Keratinocyte (primary cell): ENCODE data around the gene RAB11FIP2. TPM values are rescaled to one million over a fixed set of nuclear protein-coding genes. Genes with fewer than 3 reads are reported as not detected.

ENCODE experiments used
- DNase-seq: peaks from one replicate; pipeline ENCODE4 v3.0.0-alpha.2; 2011; ENCODE audit warnings: low read depth, missing footprints, low spot score
- FAIRE-seq: peaks from 2 replicates; lab custom pipeline; 2011; peaks lifted over from hg19 to GRCh38; lab: Jason Lieb, UNC
- H2AFZ ChIP-seq: 2 replicates; pipeline ENCODE4 v1.6.0; 2012; ENCODE audit warnings: low read length, control low read depth, inconsistent platforms; ENCODE audit not compliant: control insufficient read depth
- H3K27ac ChIP-seq: 2 replicates; pipeline ENCODE4 v1.5.1; 2011; ENCODE audit warnings: low read length; ENCODE audit not compliant: control insufficient read depth, insufficient read depth
- H3K27me3 ChIP-seq: 3 replicates; pipeline ENCODE4 v1.6.0; 2011; ENCODE audit warnings: low read length; ENCODE audit not compliant: control insufficient read depth, insufficient read depth; ENCODE audit errors: extremely low read depth
- H3K36me3 ChIP-seq, 2 experiments: 2 replicates in 1 of 2; 3 replicates in 1 of 2; pipeline ENCODE4 v1.5.1; 2011; ENCODE audit warnings: low read length in 2 of 2, mild to moderate bottlenecking in 1 of 2; ENCODE audit not compliant: control insufficient read depth in 2 of 2, insufficient read depth in 2 of 2; ENCODE audit errors: extremely low read depth in 1 of 2
- H3K4me1 ChIP-seq: 3 replicates; pipeline ENCODE4 v1.5.1; 2011; ENCODE audit warnings: low read length; ENCODE audit not compliant: control insufficient read depth, insufficient read depth; ENCODE audit errors: extremely low read depth
- H3K4me2 ChIP-seq: 3 replicates; pipeline ENCODE4 v1.6.0; 2011; ENCODE audit warnings: low read depth, low read length; ENCODE audit not compliant: control insufficient read depth, insufficient read depth; ENCODE audit errors: extremely low read depth
- H3K4me3 ChIP-seq, 3 experiments: fragments of 200-600 bp in 1 of 3; sonication (generic) in 1 of 3; 2 replicates in 2 of 3; 3 replicates in 1 of 3; pipeline ENCODE4 v1.5.1; 2011 to 2016; ENCODE audit warnings: low read length in 3 of 3, mild to moderate bottlenecking in 3 of 3, control low read depth in 2 of 3, inconsistent platforms in 1 of 3, low read depth in 1 of 3, mixed read lengths in 1 of 3, mixed run types in 1 of 3, moderate library complexity in 1 of 3; ENCODE audit not compliant: control insufficient read depth in 2 of 3, insufficient read depth in 2 of 3; ENCODE audit errors: extremely low read depth in 1 of 3
- H3K79me2 ChIP-seq: 2 replicates; pipeline ENCODE4 v1.6.0; 2012; ENCODE audit warnings: low read length; ENCODE audit not compliant: control insufficient read depth, insufficient read depth
- H3K9ac ChIP-seq: 3 replicates; pipeline ENCODE4 v1.6.0; 2011; ENCODE audit warnings: low read length; ENCODE audit not compliant: control insufficient read depth, insufficient read depth; ENCODE audit errors: extremely low read depth
- H3K9me1 ChIP-seq: 3 replicates; pipeline ENCODE4 v1.6.0; 2011; ENCODE audit warnings: low read length; ENCODE audit not compliant: control insufficient read depth, insufficient read depth; ENCODE audit errors: extremely low read depth
- H3K9me3 ChIP-seq: 2 replicates; pipeline ENCODE4 v1.5.1; 2012; ENCODE audit warnings: low read depth, low read length; ENCODE audit not compliant: control insufficient read depth
- H4K20me1 ChIP-seq: 3 replicates; pipeline ENCODE4 v1.6.0; 2011; ENCODE audit warnings: low read length; ENCODE audit not compliant: control insufficient read depth, insufficient read depth; ENCODE audit errors: extremely low read depth
- CTCF ChIP-seq, 3 experiments: IDR thresholded peaks in 1 of 3; conservative IDR thresholded peaks in 1 of 3; optimal IDR thresholded peaks in 1 of 3; 2 replicates in 2 of 3; 3 replicates in 1 of 3; pipeline versions ENCODE3 to v1.5.1; 2011; ENCODE audit warnings: low read length in 3 of 3, mild to moderate bottlenecking in 3 of 3, moderate library complexity in 2 of 3, control low read depth in 1 of 3, inconsistent platforms in 1 of 3; ENCODE audit not compliant: insufficient read depth in 2 of 3; ENCODE audit errors: extremely low read depth in 1 of 3
- EZH2 ChIP-seq: IDR thresholded peaks from one replicate; pipeline ENCODE4 v1.6.1; 2012; ENCODE audit warnings: inconsistent platforms, mild to moderate bottlenecking, low read length, moderate library complexity
- dilution Hi-C: fragments of 300-500 bp; cut with MboI; formaldehyde crosslinking; loops from one replicate; pipeline ENCODE4 v1.7.0; 2020; ENCODE audit warnings: low sequenced_read_pairs; ENCODE audit not compliant: extremely low pct_ligation_motif_present
- polyA plus RNA-seq, 5 experiments: library from polyadenylated mRNA; depleted of rRNA in 3 of 5; stranded (reverse) in 3 of 5; stranded (forward) in 1 of 5; unstranded in 1 of 5; fragments of >200 nt; gene quantifications; 1 replicate in 1 of 5; 2 replicates in 3 of 5; 3 replicates in 1 of 5; pipeline versions ENCODE4 v1.2.1 to v1.2.3, GENCODE V29; 2011 to 2012; ENCODE audit warnings: missing spikeins in 2 of 5, low read depth in 1 of 5, low replicate concordance in 1 of 5

RAB11FIP2 gene
- polyA plus RNA-seq, 1 donor (not counting 4 experiments of a cell fraction or from before 2014, with no cell fraction given) = 6.1 TPM

GRCh38 chr10:117969592-117969991 is 77.1 kb downstream of the RAB11FIP2 start:
- H3K4me1 ChIP-seq = no peaks in the 10 kb centered on the region
- DNase-seq (no peak), FAIRE-seq (no peak)
- H3K4me2 ChIP-seq = no peak overlapping the region
- H3K9me3 ChIP-seq = no peaks in the 10 kb centered on the region
- H2AFZ ChIP-seq = no peak overlapping the region
- H3K4me3 ChIP-seq = no peak overlapping the region
- dilution Hi-C loops = no loop called here
- H3K9me1 ChIP-seq = no peaks in the 10 kb centered on the region
- H3K27me3 ChIP-seq = no peaks in the 10 kb centered on the region
- no peak overlapping the region for H3K27ac ChIP-seq
- no peaks in the 10 kb centered on the region for H3K79me2 ChIP-seq
- no peaks in the 10 kb centered on the region for H4K20me1 ChIP-seq
- H3K36me3 ChIP-seq = no peaks in the 10 kb centered on the region
- TF ChIP-seq CTCF (optimal IDR thresholded peaks at IDR 0.05 in 1 of 3, IDR thresholded peaks at IDR 0.05 in 1 of 3, conservative IDR thresholded peaks at IDR 0.05 in 1 of 3; ENCODE audit: extremely low read depth in 1 of 3, insufficient read depth in 2 of 3, low read length in 3 of 3) = no peak
- TF ChIP-seq EZH2 = no peak
- no peak overlapping the region for H3K9ac ChIP-seq

- Histone ChIP-seq H3K4me1 (no peaks in the 10 kb centered on the region), H3K36me3 (no peaks in the 10 kb centered on the region), H3K79me2 (no peaks in the 10 kb centered on the region), H3K4me3 (no peak overlapping the region), H3K27me3 (no peaks in the 10 kb centered on the region), H3K4me2 (no peak overlapping the region), H3K27ac (no peak overlapping the region), H4K20me1 (no peaks in the 10 kb centered on the region), H2AFZ (no peak overlapping the region), H3K9ac (no peak overlapping the region), H3K9me3 (no peaks in the 10 kb centered on the region), H3K9me1 (no peaks in the 10 kb centered on the region)
- FAIRE-seq = no peak
- no peak for TF ChIP-seq EZH2
- no peak for TF ChIP-seq CTCF (optimal IDR thresholded peaks at IDR 0.05 in 1 of 3, IDR thresholded peaks at IDR 0.05 in 1 of 3, conservative IDR thresholded peaks at IDR 0.05 in 1 of 3; ENCODE audit: extremely low read depth in 1 of 3, insufficient read depth in 2 of 3, low read length in 3 of 3)
- no peak for DNase-seq
- dilution Hi-C loops = no loop called here
Measured at GRCh38 chr10:117968354-117969182, 78.2 kb downstream of the RAB11FIP2 start.
